Hematopoietic multipotent progenitor cell treated with erythropoietin and hydrocortisone succinate and interleukin-3 and kit ligand, for 15 days (in vitro differentiated cells): ENCODE results near the gene APOL6.
"Not testable (repeated sequence)": the region's sequence is repeated elsewhere in the genome, so short reads cannot be mapped to it uniquely, and the experiment has no call there.

ENCODE experiments used
- DNase-seq: peaks from one replicate; pipeline ENCODE4 v3.0.0-alpha.2; 2015; ENCODE audit warnings: low spot score

Gene APOL6

DNA sequence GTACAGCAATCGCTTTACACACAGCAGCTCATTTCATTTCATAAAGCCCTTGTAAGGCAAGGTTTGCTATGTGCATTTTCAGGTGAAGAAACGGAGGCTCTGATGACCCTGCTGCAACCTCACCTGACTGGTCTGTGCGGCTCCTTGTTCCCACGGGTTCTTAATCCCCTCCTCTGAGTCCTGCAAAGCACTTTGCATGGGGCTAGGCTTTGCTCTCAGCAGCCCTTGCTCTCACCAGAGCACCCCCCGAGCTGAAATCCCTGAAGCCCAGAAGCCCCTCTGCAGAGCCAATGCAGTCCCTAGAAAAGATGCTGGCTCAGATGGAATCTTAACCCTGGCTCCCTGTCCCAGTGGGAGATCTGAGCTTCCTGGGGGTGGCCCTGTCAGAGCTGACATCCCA lies 11.0 kb upstream of the APOL6 start:
- DNase-seq, result no peak

DNA sequence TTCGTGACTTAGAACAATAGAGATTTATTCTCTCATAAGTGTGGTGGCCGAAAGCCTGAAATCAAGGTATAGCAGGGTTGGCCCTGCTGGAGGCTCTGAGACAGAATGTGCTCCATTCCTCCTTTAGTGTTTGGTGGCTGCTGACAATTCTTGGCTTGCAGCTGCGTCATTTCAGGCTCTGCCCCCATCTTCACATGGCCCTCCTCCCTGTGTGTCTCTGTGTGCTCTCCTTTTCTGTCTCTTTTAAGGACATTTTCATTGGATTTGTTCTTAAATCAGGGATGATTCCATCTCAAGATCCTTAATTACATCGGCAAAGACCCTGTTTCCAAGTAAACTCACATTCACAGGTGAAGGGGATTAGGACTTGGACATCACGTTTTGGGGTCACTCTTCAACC lies 10.2 kb upstream of the APOL6 start:
- DNase-seq, result no peak

DNA sequence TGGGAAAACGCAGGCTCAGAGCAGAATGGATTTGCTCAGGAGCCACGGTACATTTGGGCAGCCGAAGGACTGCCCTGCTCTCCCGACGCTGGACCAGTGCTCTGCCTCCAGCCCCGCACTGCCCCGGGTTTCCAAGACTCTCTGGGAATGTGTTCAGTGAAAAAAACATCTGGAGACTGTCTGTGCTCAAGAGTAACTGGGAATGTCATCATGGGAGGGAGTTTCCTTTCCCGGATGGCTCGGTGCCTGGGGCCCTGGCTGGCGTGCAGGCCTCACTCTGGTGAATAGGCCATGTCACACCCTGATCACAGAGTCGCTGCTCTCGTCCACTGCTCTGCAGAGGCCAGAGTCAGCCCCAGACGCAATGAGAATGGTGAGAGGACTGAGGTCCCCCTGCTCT lies 9.8 kb upstream of the APOL6 start:
- DNase-seq, result no peak

DNA sequence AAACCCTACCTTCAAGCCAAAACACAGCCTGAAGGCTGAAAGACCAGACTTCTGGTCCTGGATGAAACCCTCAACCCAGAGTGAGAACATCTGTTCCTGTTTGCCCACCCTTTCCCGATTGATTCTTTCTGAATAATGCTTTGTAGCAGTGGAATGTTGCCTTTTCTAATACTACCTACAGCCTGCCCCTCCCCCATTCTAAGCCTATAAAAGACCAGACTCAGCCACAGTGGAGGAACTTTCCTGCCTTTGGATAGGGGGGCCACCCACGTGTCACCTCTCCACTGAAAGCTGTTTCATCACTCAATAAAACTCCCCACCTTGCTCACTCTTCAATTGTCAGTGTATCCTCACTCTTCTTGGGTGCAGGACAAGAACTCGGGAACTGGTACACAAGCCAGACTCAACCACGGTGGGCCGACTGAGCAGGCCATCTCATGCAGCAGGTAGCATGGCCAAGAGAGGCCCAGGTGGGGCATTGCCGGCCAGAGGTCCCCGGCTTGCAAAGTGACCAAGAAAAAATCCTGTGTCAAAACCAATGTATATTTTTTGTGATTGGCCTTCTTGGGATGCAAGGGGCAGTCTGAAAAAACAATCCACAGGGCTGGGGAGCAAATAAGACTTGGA lies 6.6 kb upstream of the APOL6 start:
- DNase-seq, result no peak

DNA sequence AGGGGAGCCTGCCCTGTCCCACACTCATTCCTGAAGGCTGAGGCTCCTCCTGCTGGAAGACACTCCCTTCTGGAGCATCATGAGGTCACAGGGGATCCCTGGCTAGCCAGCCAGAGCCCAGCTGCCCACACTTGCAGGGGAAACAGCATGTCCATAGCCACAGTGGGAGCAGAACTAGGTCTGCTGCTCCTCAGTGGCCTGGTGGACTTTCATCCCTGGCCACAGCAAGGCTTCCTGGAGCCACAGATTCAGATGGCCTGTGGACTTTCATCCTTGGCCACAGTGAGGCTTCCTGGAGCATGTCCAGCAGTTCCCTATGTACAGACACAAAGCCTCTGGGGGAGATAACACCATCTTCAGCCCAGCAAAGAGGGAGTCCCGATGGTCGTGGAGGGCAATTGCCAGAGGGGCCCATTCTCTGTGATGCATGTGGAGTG lies 5.9 kb upstream of the APOL6 start:
- no peak for DNase-seq

DNA sequence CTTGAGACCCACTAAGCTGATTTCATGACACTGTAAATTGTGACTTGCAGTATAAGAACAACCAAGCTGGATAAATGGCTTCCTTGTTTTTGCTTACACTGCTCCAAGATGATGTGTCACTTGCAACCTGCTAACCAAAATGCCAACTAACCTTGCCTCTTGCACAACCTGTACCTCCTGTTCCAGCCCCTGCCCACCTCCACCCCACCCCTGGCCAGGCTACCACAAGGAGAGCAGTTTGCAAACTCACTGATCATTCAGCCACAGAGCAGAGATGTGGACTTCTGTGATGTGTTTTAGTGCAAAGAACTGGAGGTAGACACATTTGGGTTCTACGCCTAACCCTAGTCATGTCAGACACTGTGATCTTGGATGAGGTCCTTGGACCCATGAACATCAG lies 4.3 kb upstream of the APOL6 start:
- DNase-seq, result no peak

DNA sequence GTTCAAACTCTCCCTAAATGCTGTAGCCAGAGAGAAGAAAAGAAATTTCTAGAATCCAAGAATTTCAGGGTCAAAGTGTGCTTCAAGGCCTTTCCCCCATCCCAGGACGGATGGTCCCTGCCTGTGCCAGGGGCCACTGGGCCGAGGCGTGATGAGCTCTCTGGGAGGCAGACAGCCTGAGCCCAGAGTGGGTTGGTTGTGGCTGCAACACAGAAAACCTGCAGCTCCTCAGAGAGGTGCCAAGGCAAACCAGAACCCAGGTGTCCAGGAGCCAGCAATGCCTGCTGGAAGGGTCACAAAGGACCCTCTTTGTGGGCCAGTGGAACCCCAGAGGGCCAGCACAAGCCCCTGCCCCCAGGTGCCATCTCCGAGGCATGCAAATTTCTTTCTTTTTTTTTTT lies 2.6 kb upstream of the APOL6 start:
- no peak for DNase-seq

DNA sequence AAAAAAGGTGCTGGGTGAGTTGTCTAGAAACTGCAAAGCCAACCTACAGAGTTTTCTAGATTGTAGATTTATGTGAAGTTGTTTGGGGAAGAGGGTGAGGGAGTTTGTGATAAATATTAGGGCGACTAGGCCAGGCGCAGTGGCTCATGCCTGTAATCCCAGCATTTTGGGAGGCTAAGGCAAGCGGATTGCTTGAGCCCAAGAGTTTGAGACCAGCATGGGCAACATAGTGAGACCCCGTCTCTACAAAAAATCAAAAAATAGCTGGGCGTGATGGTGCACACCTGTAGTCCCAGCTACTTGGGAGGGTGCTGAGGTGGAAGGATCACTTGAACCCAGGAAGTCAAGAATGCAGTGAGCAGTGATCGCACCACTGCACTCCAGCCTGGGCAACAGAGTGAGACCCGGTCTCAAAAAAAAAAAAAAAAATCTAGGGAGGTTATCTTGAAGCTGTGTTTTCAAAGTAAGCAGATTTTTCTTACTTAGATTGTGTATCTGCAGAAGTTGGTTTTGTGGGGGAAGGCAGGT lies 844 bp downstream of the APOL6 start:
- DNase-seq, result no peak

DNA sequence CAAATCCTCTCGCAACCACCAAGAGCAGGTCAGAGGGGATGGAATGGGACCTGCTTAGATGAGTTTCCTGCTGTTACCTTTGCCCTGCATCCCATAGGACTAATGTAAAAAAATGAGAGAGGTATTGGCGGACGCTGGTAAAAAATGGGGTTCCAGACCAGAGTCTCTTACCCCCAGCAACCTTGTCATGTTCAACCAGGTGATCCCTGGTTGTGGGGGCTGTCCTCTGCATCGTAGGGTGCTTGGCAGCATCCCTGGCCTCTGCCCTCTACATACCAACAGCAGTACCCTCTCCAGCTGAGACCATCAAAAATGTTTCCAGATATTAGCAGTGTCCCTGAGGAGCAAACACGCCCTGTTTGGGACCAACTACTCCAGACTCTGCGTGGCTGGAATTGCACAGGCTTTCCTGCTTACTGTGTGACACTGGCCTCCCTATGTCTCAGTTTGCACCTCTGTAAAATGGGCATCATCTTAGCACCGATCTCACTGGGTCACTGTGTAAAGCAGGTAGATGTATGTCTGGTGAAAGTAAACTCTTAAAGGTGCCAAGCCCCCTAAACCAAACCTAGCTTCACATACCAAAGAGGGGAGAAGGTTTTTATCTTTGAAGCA lies 1.5 kb downstream of the APOL6 start:
- no peak for DNase-seq

DNA sequence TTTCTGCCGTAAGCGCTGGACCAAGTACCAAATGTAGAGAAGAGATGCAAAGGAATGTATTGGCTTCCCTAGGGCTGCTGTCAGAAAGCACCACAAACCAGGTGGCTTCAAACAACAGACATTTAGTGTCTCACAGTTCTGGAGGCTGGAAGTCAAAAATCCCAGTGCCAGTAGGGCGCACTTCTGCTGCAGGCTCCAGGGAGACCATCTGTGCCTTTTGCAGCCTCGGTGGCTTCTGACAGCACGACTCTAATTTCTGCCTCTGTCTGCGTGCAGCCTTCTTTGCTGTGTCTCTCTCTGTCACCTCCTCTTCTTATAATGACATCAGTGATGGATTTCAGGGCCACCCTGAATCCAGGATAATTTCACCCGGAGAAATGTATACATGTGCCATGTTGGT lies 2.8 kb downstream of the APOL6 start:
- DNase-seq, result no peak

DNA sequence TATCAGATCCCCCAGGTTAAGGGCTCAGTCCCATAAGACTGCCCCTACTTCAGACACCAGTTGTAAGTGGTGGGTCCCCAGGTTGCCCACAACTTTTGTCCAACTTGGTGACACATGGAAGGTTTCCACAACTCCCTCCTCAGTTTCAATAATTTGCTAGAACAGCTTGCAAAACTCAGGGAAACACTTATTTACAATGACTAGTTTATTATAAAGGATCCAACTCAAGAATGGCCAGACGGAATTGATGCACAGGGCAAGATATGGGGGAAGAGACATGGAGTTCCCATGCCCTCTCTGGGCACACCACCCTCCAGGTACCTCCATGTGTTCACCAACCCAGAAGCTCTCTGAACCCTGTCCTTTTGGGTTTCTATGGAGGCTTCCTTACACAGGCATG lies 5.6 kb downstream of the APOL6 start:
- no peak for DNase-seq

DNA sequence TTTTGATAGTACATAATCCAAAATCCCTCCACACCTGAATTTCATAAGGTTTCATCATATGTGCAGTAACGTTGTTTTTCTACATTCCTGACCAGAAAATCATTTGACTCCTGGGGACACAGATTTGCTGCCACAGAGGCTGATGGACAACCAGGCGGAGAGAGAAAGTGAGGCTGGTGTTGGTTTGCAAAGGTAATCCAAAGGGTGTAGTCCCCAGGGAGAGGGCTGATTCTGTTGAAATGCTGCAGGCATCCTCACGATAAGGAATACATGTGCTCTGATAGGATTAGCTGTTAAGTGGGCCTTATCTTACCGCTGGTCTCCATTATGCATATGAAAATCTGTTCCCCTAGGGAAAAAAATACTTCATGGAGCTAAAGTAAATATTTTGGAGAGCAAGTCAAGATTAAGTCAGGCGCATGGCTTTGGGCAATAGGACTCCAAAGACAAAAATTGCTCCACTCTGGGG lies 8.1 kb downstream of the APOL6 start:
- no peak for DNase-seq

DNA sequence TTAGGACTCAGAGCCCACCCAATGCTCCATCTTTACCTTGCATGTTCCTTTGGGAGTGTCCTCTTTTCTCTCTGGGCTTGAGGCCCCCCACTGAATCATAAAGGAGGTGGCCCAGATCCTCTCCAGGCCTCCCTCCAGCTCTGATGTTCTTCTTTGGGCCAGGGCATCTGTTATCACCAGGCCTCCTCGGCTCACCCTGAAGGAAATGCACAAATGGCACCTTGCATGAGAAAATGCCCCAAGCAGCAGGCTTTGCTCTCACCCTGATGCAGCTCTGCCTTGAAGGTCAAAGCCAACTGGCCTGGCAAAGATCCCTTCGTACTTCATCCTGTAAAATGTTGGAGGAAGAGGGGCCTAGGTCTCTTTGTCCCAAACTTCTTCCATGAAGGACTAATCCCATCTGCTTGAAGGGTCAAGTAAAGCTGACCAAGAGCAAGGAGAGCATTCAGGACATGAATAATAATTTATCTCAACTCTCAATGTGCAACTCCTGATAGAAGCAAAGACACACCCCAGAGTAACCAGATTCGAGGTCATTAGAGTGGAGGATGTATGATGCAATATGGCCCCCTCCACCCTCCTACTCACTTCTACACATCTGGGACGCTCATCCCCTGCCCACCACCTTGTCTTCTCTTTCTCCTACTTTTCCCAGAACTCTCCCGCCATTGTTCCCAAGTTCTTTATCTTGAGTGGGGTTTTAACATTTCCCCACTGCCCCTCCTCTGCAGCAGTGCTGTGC lies 9.5 kb downstream of the APOL6 start:
- no peak for DNase-seq

DNA sequence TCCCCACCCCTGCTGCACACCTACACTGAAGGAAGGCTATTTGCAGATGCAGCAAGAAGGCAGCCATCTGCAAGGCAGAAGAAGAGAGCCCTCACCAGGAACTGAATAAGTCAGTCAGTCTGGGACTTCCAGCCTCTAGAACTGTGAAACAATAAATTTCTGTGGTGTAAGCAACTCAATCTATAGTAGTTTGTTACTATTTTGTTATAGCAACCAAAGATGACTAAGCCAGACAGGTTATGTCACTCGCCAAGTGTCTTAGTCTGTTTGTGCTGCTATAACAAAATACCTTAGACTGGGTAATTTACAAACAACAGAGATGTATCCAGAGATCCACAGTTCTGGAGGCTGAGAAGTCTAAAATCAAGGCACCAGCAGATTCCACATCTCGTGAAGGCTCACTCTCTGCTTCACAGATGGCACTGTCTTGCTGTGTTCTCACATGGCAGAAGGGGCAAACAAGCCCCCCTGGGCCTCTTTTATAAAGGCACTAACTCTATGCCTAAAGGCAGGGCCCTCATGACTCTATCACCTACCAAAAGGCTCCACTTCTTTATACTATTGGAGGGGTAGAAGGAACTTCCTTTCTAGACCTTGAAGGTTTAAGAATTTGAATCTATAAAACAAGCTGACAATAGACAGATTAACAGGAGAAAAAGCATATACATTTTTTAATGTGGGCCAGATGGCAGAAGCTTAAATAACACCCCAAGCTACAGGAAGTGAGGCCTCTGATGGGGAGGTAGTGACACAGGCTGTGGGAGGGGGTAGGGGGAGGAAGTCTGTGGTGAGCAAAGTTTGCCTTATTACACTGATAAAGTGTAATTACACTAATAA lies 12.3 kb downstream of the APOL6 start:
- no peak for DNase-seq

DNA sequence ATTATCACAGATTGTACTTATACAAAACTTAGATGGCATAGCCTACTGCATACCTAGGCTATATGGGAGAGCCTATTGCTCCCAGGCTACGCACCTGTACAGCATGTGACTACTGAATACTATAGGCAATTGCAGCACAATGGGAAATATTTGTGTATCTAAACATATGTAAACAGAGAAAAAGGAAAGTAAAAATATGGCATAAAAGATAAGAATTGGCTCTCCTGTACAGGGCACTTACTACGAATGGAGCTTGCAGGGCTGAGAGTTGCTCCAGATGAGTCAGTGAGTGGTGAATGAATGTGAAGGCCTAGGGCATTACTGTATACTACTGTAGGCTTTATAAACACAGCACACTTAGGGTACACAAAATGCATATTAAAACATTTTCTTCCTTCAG lies 13.2 kb downstream of the APOL6 start:
- DNase-seq, result no peak

DNA sequence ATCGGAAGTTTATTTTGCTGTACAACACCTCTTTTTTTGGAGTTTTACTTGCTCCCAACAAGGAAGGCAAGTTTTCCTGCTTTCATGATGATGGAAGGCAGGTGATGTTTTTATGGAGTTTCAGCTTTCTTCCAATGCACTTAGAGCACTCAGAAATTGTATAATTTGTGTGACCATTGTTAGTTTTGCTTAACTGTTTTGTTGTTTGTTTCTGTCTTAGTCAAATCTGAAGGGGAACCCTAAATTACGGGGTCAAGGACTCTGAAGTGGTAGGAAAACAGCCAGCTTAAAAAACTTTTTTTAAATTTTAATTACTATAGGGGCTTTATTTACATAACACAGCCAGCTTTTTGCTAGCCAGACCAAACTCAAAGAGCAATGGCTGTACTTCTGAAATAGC lies 14.7 kb downstream of the APOL6 start:
- DNase-seq, result no peak

DNA sequence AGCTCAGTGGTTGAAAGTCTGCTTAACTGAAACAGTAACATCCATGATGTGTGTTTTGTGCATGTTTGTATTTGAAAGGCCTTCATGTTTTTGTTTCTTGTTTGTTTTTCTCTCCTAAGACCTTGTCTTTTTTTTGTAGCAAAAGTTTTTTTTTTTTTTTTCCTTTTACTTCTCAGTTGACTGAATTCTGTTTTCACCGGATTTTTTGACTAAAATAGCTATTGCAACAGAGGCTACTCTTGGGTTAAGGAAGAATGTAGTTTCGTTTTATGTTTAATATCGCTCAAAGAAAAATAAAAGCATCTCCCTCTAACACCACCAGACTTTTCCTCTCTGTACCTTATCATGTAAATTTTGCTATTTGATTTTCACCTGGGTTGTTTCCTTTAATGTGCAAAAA lies 15.1 kb downstream of the APOL6 start:
- no peak for DNase-seq

DNA sequence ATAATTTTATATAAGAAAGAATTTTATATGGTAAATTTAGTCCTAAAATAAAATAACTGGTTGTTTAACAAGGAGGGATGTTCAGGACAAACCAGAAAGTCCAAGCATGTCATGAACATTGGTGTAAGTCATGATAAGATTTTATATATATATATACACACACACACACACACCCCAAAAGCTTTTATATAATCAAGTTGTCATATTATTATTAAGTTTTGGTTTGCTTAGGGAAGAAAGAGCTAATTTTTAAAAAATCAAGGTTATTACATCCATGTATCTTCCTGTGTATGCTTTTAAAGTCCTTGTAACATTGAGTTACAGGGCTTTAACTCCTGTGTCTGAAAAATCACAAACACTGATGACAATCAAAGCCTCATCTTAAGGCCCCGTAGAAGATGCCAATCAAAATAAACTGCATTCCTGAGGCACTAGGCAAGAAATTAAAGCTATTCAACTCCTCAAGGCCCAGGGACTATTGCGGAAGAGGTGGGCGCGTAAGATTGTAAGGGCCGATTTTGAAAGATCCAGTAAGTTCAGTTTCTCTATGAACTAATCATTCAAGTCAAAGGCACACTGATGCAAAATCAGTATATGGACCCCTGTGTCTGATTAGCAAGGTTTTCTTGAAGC lies 16.8 kb downstream of the APOL6 start:
- no peak for DNase-seq

DNA sequence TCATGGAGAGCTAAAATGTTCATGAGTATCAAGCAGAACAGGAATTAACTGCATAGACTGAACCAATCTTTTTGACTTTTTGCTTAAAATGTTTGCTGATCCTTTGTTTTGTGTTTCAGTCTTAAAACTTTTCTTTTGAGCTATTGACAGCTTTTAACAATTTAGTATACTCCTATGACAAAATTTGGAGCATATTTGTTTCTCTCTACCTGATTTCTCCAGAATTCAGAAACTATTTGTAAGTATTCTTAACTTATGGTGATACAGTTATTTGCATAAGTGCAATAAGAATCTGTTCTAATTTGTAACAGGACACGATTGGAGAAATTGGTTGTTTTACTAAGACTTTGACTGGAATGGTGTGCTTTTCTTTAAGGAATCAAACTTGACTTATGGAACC lies 18.5 kb downstream of the APOL6 start:
- DNase-seq, result not testable (repeated sequence)

DNA sequence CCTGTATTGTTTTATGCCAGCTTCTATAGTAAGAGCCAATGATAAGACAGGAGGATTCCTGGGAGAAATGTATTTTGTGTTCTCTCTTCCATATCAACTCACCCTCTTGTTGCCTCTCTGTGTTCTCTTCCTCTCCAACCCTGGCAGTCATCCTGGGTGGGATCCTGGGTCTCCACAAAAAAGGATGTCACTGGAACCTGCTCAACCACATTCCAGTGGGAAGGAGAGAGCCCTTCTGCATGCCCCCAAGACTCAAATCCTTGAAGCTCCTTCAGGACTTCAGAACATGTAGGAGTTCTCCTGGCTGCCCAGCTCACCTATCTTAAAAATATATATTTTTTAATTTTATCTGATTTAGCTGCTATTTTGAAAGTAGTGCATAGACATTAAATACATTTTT lies 26.1 kb downstream of the APOL6 start:
- no peak for DNase-seq

DNA sequence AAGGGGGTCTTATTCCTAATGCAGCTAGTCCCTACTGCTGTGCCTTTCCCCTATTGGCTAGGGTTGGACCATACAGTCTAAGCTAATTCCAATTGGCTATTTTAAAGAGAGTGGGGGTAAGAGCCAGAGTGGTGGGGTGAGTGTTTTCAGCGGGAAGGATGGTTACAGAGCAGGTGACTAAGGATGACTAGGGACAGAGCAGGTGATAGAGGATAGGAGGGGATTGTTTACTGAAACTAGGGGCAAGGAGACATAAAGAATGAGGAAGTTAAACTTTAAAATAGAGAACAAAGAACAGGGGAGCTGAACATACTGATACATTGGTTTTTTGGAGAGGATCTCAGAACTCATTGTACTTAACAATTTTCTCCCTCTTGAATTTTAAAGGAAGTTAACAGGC lies 27.8 kb downstream of the APOL6 start:
- not testable (repeated sequence) for DNase-seq
